Nephron (organoid): ENCODE results near the gene HIP1.

Experiments
- H3K27ac Mint-ChIP-seq, 3 experiments: 2 replicates each; pipeline ENCODE4 v1.8.0; 2020; ENCODE audit warnings: mixed read lengths in 3 of 3, mild to moderate bottlenecking in 2 of 3, moderate library complexity in 1 of 3
- H3K27me3 Mint-ChIP-seq: 2 replicates; pipeline ENCODE4 v1.8.0; 2021; ENCODE audit warnings: low read depth, mild to moderate bottlenecking, moderate library complexity, mixed read lengths
- H3K36me3 Mint-ChIP-seq: 2 replicates; pipeline ENCODE4 v1.8.0; 2020; ENCODE audit warnings: low read depth, mixed read lengths
- H3K4me1 Mint-ChIP-seq: 2 replicates; pipeline ENCODE4 v1.8.0; 2020; ENCODE audit warnings: mixed read lengths
- H3K4me3 Mint-ChIP-seq, 3 experiments: 2 replicates each; pipeline ENCODE4 v1.8.0; 2020; ENCODE audit warnings: mild to moderate bottlenecking in 3 of 3, mixed read lengths in 3 of 3, moderate library complexity in 2 of 3
- H3K9me3 Mint-ChIP-seq: 2 replicates; pipeline ENCODE4 v1.8.0; 2020; ENCODE audit warnings: mixed read lengths
- CTCF ChIP-seq, 3 experiments: fragments of 200-600 bp; sonication (generic); IDR thresholded peaks; one replicate each; pipeline ENCODE4 v1.5.0; 2021; ENCODE audit warnings: antibody characterized with exemption in 3 of 3; ENCODE audit not compliant: unreplicated experiment in 3 of 3

Gene HIP1

GRCh38 chr7:75630549-75630948 is 108.2 kb downstream of the HIP1 start:
- Mint-ChIP-seq H3K9me3 (peaks cover 21% of the 10 kb centered on the region), H3K4me1 (peaks cover 4% of the 10 kb centered on the region), H3K27me3 (no peaks in the 10 kb centered on the region), H3K4me3 (no peak overlapping the region), H3K36me3 (peaks cover 72% of the 10 kb centered on the region), H3K27ac (no peak overlapping the region)
- no peak for TF ChIP-seq CTCF (IDR thresholded peaks at IDR 0.05; ENCODE audit: unreplicated experiment in 3 of 3)

- Mint-ChIP-seq H3K4me1 (no peaks in the 10 kb centered on the region), H3K27ac (no peak overlapping the region), H3K4me3 (no peak overlapping the region), H3K36me3 (peaks cover 74% of the 10 kb centered on the region), H3K27me3 (no peaks in the 10 kb centered on the region), H3K9me3 (peaks cover 21% of the 10 kb centered on the region)
- TF ChIP-seq CTCF (IDR thresholded peaks at IDR 0.05; ENCODE audit: unreplicated experiment in 3 of 3) = no peak
These were observed 109.7 kb downstream of the HIP1 start for GRCh38 chr7:75629044-75629443.

GRCh38 chr7:75628055-75628454 is 110.7 kb downstream of the HIP1 start:
- Mint-ChIP-seq H3K9me3 (peaks cover 21% of the 10 kb centered on the region), H3K4me3 (no peak overlapping the region), H3K36me3 (peaks cover 73% of the 10 kb centered on the region), H3K27me3 (no peaks in the 10 kb centered on the region), H3K4me1 (no peaks in the 10 kb centered on the region), H3K27ac (no peak overlapping the region)
- no peak for TF ChIP-seq CTCF (IDR thresholded peaks at IDR 0.05; ENCODE audit: unreplicated experiment in 3 of 3)

GRCh38 chr7:75626954-75627353 is 111.8 kb downstream of the HIP1 start:
- no peaks in the 10 kb centered on the region for H3K4me1 Mint-ChIP-seq
- no peak overlapping the region for H3K27ac Mint-ChIP-seq
- H3K27me3 Mint-ChIP-seq = no peaks in the 10 kb centered on the region
- peaks cover 73% of the 10 kb centered on the region for H3K36me3 Mint-ChIP-seq
- H3K9me3 Mint-ChIP-seq = peaks cover 21% of the 10 kb centered on the region
- TF ChIP-seq CTCF (IDR thresholded peaks at IDR 0.05; ENCODE audit: unreplicated experiment in 3 of 3) = no peak
- H3K4me3 Mint-ChIP-seq = no peak overlapping the region

GRCh38 chr7:75625868-75626267 is 112.9 kb downstream of the HIP1 start:
- H3K4me3 Mint-ChIP-seq = no peak overlapping the region
- H3K4me1 Mint-ChIP-seq = no peaks in the 10 kb centered on the region
- peaks cover 21% of the 10 kb centered on the region for H3K9me3 Mint-ChIP-seq
- peaks cover 70% of the 10 kb centered on the region for H3K36me3 Mint-ChIP-seq
- no peak for TF ChIP-seq CTCF (IDR thresholded peaks at IDR 0.05; ENCODE audit: unreplicated experiment in 3 of 3)
- H3K27ac Mint-ChIP-seq = no peak overlapping the region
- no peaks in the 10 kb centered on the region for H3K27me3 Mint-ChIP-seq

GRCh38 chr7:75624134-75624832 is 114.5 kb downstream of the HIP1 start:
- Mint-ChIP-seq H3K4me1 (no peaks in the 10 kb centered on the region), H3K4me3 (no peak overlapping the region), H3K27me3 (no peaks in the 10 kb centered on the region), H3K36me3 (peaks cover 65% of the 10 kb centered on the region), H3K27ac (no peak overlapping the region), H3K9me3 (peaks cover 20% of the 10 kb centered on the region)
- TF ChIP-seq CTCF (IDR thresholded peaks at IDR 0.05; ENCODE audit: unreplicated experiment in 3 of 3) = no peak
